Erythroblast (primary cell): ENCODE measurements around the gene ADPRHL1.

Experiments
- DNase-seq, 2 experiments: peaks; one replicate each; lab custom pipeline; 2025; lab: John Stamatoyannopoulos, UW
- GATA1 ChIP-seq: IDR thresholded peaks from 2 replicates; pipeline ENCODE4 v1.6.1; 2011; ENCODE audit warnings: low read depth, mild to moderate bottlenecking, control low read depth, low read length, moderate library complexity
- POLR2A ChIP-seq: IDR thresholded peaks from 2 replicates; pipeline ENCODE4 v1.6.1; 2011; ENCODE audit warnings: mild to moderate bottlenecking, low read length

Gene ADPRHL1

DNA sequence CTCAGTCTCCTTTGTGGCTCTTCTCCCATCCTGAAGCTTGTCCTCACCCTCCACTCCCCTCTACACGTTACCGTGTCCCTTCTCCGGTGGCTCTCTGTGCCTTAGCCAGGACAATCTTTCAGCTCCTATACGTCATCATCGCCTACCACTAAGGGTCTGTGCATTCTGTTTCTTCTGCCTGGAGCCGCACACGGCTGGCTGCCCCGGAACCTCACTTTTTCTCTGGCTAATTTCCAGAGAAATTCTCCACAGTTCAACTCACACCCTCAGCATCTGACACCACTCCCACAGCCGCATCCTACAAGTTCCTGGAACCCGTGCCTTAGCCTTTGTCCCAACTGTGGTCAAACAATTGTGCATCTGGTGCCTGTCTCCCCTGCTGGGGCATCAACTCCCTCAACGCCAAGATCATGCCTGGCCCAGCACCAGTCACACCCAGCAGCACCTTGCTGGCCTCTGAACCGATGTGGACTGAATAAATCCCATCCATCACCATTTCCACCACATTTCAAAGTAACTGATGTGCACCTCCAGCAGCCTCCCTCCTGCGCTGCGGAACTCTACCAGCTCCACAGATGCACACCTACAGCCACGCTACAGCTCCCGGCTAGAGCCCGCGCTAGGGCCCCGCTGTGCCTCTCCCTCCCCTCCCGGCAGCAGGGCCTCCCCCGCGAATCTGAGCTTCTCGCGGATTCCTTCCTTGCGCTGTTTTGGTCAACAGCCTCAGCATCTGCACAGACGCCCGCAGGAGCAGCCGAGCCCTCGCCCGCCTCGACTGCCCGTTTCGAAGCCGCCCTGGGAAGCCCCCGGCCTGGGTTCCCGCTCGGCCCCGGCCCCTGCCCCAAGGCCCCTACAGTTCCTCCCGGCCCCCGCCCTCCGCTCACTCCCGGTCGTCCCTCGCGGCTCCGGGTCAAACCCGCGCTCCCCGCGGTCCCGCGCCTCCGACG lies 36.5 kb upstream of the ADPRHL1 start:
- TF ChIP-seq POLR2A (no peak), GATA1 (no peak)
- DNase-seq, result peak; percentile 51 to 73

DNA sequence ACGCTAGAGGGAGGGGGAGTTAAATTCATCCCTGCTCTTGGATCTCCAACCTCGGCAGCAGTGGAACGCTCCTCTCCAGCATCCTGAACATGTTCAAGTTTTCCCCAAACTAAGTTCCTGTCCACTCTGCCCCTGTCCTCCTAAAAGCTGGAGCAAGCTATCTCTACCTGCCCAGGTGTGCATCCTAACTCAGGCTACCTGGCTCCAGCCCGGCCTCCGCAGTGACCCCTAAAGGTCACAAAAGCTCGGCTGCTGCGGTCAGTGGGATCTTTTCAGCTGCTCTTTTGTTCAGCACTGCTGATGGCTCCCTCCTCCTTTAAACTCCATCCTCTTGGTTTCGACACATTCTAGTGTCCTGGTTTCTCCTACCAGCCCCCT lies 35.9 kb upstream of the ADPRHL1 start:
- no peak for DNase-seq
- TF ChIP-seq GATA1 (no peak), POLR2A (no peak)

DNA sequence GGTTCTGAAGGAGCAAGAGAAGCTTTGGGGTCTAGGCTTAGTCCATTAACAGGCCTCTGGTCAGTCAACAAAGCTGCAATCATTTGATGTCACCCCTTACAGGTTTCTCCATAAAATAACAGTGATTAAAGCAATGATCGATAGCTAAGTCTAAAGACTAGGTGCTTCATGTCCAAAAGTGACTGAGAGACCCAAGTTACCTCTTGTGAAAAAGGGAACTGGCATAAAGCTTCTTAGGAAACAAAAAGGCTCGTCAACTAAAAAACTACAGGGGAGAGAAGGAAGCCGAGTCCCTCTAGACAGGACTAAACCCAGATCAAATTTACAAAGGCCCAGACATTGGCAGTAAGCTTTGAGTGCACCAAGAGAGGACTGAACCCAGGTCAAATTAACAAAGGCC lies 35.0 kb upstream of the ADPRHL1 start:
- DNase-seq, result no peak
- TF ChIP-seq POLR2A (no peak), GATA1 (no peak)

DNA sequence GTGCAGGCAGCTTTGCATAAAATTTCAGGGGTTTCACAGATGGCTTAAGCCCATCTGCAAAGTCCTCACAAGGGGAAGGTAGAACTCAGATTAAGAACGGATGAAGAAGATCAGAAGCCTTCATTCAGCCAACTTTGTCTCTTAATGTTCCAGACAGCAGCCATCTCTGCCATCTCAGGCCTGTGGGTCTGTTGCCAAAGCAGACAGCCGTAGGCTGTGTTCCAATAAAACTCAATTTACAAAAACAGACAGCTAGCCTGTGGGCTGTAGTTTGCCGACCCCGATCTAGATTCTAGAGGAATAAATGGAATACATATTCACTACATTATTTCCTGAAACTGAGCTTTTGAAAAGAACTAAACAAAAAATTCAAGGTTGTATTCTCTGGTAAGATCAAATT lies 33.4 kb upstream of the ADPRHL1 start:
- no peak for TF ChIP-seq POLR2A
- no peak for TF ChIP-seq GATA1
- no peak for DNase-seq

DNA sequence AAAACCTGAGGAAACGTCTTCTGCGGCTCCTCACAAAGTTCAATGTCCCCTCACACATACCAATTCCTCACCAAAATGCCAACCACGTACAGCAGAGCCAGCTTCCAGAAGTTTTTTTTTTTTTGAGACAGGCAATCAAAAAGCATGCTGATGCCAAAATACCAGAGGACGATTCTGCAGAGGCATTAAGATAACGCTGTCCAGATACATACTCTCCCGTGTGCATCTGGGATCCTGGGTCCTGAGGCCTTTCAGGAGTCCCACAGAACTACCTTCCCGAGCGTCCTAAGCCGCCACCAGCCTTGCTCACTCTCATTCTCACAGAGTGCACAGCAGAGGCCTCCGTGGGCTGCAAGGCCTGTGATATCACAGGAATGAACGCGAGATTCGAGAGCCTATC lies 32.3 kb upstream of the ADPRHL1 start:
- DNase-seq, result no peak
- TF ChIP-seq GATA1 (no peak), POLR2A (no peak)

DNA sequence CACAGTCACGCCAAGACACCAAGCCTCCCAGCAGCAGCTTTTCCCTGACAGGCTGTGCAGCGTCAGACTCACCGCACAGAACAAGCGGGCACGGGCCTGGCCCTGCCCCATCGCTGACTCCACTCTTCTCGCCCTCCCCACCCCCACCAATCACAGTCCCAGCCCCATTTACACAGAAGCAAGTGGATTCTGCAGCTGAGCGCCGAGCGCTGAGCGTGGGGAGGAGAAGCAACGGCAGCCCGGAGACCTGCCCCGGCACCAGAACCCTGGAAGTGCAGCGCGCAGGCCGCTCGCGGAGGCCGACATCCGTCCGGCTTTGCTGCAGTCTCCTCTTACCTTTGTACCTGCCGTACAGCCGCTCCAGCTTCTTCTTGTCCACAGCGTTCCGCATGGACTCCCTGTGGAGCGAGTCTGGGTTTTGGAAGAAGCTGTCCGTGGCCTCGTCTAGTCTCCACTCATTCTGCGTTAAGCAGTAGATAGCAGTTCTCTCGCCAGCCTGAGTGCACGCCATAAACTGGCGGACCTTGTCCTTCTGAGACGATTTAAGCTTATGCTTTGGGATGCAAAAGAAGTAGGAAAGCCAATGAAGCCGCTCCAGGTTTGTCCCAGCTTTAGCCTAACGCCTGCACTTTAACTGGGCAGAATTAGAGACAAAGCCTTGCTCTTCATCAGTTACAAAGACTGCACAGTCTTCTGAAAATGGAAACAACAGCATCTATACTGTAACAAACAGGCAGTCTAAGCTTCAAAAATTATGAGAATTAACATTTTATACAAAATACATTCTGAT lies 30.4 kb upstream of the ADPRHL1 start:
- DNase-seq, result no peak
- TF ChIP-seq POLR2A (no peak), GATA1 (no peak)

DNA sequence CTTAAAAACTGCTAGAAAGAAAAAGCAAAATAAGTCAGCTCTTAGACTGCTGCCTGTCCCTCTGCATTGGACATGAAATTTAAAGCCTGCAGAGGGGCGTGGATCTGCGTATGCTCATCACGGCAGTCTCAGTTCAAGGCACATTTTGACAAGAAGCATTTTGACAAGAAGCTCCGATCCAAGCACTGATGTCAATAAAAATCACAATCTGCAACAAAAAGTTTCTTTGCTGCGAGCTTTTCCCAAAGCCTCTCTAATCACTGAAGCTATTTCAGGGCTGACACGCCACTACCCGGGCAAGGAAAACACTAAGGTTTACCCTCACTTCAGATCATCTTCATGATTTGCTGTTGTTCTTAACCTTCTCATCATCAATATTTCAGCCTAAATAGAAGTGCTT lies 29.8 kb upstream of the ADPRHL1 start:
- TF ChIP-seq POLR2A (no peak), GATA1 (no peak)
- no peak for DNase-seq

DNA sequence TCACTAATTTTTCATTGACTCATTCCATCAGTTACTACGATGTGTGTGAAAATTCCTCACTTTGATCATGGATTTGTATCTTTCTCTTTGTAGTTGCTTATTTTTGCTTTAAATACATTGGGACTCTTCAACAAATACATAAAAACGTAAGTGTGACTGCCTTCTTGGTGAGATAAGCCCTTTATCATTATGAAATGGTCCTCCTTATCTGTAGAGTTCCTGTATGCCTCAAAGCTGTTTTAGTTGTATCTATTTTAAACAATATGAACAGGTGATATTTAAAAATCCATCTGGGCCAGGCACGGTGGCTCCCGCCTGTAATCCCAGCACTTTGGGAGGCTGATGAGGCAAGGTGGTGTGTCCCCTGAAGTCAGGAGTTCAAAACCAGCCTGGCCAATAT lies 25.9 kb upstream of the ADPRHL1 start:
- TF ChIP-seq POLR2A (no peak), GATA1 (no peak)
- DNase-seq, result peak in 1 of 2 experiments; percentile 64

DNA sequence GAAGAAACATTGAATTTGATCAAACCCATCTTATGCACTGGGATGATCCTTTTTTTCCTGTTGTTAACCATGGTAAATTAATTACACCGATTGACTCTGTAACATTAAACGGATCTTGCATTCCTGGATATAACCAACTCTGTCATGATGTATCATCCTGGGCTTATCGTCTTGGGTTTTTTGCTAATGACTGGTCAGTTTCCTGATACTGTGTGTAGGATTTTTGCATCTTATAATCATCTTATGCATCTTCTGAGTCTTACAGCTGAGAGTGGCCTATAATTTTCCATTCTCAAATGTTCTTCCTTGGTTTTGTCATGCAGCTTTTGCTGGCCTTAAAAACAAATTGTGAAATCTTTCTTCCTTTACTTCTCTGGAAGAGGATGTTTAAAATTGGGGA lies 24.4 kb upstream of the ADPRHL1 start:
- no peak for DNase-seq
- no peak for TF ChIP-seq GATA1
- no peak for TF ChIP-seq POLR2A

DNA sequence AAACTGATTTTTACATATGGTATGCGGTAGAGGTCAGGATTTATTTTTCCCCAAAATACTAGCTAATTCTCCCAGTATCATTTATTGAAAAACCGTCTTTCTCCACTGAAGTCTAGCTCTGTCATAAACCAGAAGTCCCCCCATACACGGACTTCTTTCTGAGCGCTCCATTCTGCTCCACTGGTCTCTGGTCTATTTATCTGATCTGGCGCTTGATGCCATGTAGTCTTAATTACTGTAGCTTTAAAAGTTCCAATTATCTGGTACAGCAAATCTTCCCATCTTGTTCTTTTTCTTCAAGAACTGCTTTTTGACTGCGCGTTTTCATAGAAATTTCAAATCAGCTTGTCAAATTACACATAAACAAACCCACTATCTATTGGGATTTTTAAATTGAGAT lies 23.5 kb upstream of the ADPRHL1 start:
- TF ChIP-seq GATA1 (no peak), POLR2A (no peak)
- no peak for DNase-seq

DNA sequence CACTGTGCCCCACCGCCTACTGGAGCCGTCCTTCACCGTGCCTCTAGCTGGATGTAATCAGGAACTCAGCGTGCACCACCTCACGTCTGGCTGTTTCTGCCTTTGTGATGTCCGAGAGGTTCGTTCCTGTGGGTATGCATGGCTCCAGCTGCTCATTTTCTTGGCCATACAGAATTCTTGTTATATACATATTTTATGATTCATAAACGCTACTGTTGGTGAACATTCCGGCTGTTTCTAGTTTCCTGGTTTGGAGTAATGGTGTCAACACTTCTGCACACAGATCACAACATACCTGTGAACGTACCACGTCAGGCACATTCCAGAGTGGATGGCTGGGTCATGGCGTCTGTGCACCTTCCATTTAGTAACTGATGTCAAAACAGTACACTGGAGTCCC lies 22.6 kb upstream of the ADPRHL1 start:
- TF ChIP-seq POLR2A (no peak), GATA1 (no peak)
- DNase-seq, result no peak

DNA sequence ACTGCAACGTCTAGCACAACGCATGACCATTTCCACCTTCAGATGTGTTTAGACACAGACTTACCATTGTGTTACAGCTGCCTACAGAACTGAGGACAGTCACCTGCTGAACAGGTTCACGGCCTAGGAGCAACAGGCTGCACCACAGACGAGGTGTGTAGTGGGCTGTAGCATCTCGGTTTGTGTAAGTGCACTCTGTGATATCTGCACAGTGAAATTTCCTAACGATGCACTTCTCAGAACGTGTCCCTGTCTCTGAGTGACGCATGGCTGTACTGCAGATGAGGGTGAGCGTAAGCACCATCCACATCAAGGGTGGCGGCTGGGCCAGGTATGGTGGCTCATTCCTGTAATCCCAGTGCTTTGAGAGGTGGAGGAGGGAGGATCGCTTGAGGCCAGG lies 22.0 kb upstream of the ADPRHL1 start:
- TF ChIP-seq GATA1, result no peak
- no peak for TF ChIP-seq POLR2A
- DNase-seq, result no peak

DNA sequence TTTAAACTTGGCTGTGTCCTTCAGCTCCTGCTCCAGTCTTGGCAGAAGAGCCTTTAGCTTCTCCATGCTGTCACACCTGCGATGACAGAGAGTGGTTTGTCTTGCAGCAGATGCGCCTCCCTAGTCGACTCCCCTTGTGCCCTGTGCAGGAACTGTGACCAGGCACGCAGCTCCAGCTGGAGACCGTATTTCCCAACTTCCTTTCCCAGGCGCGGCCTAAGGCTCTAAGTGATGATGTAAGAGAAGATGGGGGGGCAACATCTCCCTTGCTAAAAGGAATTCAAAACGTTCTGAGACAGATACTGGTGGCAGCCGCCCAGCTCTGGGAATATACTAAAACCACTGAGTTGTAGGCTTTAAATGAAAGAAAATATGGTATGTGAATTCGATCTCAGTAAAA lies 20.9 kb upstream of the ADPRHL1 start:
- TF ChIP-seq GATA1 (no peak), POLR2A (no peak)
- no peak for DNase-seq
